Lower leg skin (tissue), 4 donors: ENCODE results near the gene DPY19L3. TPM values are rescaled to one million over a fixed set of nuclear protein-coding genes. Genes with fewer than 3 reads are reported as not detected.

Experiments used
- DNase-seq, 2 donors: peaks; one replicate each; pipeline ENCODE4 v3.0.0-alpha.2; 2019; ENCODE audit warnings: low spot score in 2 of 2
- H3K4me3 ChIP-seq: fragments of 200-600 bp; sonication (generic); 2 replicates; pipeline ENCODE4 v1.5.1; 2017; ENCODE audit warnings: mild to moderate bottlenecking, low read depth; ENCODE audit not compliant: poor library complexity, severe bottlenecking
- POLR2A ChIP-seq, 2 donors: fragments of 450-650 bp; IDR thresholded peaks; one replicate each; pipeline ENCODE4 v1.6.1; 2016 to 2017; ENCODE audit warnings: antibody characterized with exemption in 2 of 2, mild to moderate bottlenecking in 1 of 2, moderate library complexity in 1 of 2
- WGBS, 2 donors: methylation state at CpG; one replicate each; pipeline ENCODE4 v1.1.5; 2018; 5-methylcytosine and 5-hydroxymethylcytosine counted together
- intact Hi-C: fragments of 100-400 bp; cut with DNase I; formaldehyde crosslinking; loops from one replicate; pipeline ENCODE4 v1.15.0; 2023; ENCODE audit warnings: low total_unique reads
- total RNA-seq, 4 donors: library from RNA; depleted of rRNA; stranded (reverse); fragments of >200 nt; gene quantifications; one replicate each; pipeline ENCODE4 v1.1.0, GENCODE V29; 2016
- TF ChIP-seq, protein P1 (sequence below), 3 donors: fragments of 450-650 bp; IDR thresholded peaks; one replicate each; pipeline ENCODE4 v1.5.1; 2016; ENCODE audit warnings: antibody characterized with exemption in 3 of 3, mild to moderate bottlenecking in 3 of 3, moderate library complexity in 2 of 3

The DPY19L3 gene
- total RNA-seq, 4 donors from 2014 or later, result 11.3 to 20.2 (median 13.6) TPM

DNA sequence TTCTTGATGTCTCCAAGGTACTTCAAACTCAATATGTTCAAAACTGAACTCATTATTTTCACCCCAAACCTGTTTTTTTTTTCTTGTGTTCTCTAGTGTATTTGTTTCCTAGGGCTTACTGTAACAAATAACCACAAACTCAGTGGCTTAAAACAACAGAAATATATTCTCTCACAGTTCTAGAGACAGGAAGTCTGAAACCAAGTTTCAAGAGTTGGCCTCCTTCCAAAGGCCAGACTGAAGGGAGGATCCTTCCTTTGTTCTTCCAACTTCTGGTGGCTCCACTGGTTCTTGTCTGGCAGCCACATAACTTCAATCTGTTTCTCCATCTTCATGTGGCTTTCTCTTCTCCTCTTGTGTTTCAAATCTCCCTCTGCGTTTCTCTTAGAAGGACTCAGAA is 113.5 kb downstream of the DPY19L3 start:
- intact Hi-C loops, result no loop called here
- H3K4me3 ChIP-seq, result no peak overlapping the region
- 0 to 19% methylated on average over 1 of the region's 1 CpG for WGBS, 2 donors
- no peak for DNase-seq
- TF ChIP-seq POLR2A (IDR thresholded peaks at IDR 0.05), result no peak
- TF ChIP-seq, protein P1, sequence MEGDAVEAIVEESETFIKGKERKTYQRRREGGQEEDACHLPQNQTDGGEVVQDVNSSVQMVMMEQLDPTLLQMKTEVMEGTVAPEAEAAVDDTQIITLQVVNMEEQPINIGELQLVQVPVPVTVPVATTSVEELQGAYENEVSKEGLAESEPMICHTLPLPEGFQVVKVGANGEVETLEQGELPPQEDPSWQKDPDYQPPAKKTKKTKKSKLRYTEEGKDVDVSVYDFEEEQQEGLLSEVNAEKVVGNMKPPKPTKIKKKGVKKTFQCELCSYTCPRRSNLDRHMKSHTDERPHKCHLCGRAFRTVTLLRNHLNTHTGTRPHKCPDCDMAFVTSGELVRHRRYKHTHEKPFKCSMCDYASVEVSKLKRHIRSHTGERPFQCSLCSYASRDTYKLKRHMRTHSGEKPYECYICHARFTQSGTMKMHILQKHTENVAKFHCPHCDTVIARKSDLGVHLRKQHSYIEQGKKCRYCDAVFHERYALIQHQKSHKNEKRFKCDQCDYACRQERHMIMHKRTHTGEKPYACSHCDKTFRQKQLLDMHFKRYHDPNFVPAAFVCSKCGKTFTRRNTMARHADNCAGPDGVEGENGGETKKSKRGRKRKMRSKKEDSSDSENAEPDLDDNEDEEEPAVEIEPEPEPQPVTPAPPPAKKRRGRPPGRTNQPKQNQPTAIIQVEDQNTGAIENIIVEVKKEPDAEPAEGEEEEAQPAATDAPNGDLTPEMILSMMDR (IDR thresholded peaks at IDR 0.05), result no peak

DNA sequence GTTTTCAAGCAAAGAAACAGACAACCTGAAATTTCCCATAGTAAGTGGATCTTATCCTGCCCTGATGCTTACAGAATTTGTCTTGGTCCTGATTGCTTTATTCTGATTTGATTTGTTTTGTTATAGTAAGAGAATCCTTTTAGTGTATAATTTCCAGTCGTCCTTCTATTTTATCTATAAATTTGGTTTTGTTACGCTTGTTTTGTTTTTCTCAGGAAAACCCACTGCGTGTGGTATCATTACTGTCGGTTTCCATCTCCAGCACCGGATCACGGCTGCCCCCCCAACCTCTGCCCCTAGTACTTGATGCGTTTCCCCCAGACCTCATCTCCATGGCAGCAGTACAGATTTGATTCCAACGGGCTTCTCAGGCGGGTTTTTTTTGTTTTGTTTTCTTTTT is 117.4 kb downstream of the DPY19L3 start:
- intact Hi-C loops, result no loop called here
- TF ChIP-seq, protein P1 (IDR thresholded peaks at IDR 0.05), result no peak
- no peak for TF ChIP-seq POLR2A (IDR thresholded peaks at IDR 0.05)
- 87 to 90% methylated on average over 9 of the region's 9 CpGs for WGBS, 2 donors
- no peak overlapping the region for H3K4me3 ChIP-seq
- DNase-seq, result no peak

DNA sequence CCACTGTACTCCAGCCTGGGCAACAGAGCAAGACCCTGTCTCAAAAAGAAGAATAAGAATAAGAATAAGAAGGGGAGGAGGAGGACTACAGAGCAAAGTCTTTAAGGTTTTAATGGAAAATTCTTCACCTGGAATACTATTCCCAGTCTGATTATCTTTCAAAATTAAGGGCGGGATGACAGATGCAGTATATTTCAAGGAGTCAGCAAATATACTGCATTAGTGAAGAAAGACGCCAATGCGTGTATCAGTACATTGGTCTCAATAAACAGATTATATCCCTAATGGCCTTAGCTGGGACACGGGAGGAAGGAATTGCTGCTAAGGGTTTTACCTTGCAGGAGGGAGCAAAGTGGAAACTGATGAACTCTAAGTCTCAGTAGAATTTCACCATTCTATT is 121.3 kb downstream of the DPY19L3 start:
- TF ChIP-seq POLR2A (IDR thresholded peaks at IDR 0.05), result no peak
- TF ChIP-seq, protein P1 (IDR thresholded peaks at IDR 0.05), result no peak
- intact Hi-C loops, result no loop called here
- H3K4me3 ChIP-seq, result no peak overlapping the region
- DNase-seq, result no peak
- 92 to 94% methylated on average over 4 of the region's 4 CpGs for WGBS, 2 donors

DNA sequence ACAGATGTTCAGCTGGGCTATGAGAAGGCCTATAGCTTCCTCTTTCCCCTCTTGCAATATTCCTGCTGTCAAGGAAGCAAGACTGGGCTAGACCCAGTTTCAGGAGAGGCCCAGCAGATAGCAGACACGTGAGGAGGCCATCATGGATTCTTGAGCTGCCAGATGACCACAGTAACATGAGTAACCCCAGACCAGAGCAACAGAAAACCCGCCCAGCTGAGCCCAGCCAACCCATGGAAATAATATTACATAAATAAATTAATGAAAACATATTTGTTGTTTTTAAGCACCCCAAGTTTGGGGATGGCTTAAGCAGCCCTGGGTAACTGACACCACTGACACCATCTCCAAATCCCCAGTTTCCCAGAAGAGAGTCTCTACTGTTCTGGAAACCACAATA is 125.2 kb downstream of the DPY19L3 start:
- 68 to 75% methylated on average over 2 of the region's 2 CpGs for WGBS, 2 donors
- no peak for TF ChIP-seq POLR2A (IDR thresholded peaks at IDR 0.05)
- TF ChIP-seq, protein P1 (IDR thresholded peaks at IDR 0.05), result no peak
- intact Hi-C loops, result no loop called here
- no peak overlapping the region for H3K4me3 ChIP-seq
- no peak for DNase-seq

DNA sequence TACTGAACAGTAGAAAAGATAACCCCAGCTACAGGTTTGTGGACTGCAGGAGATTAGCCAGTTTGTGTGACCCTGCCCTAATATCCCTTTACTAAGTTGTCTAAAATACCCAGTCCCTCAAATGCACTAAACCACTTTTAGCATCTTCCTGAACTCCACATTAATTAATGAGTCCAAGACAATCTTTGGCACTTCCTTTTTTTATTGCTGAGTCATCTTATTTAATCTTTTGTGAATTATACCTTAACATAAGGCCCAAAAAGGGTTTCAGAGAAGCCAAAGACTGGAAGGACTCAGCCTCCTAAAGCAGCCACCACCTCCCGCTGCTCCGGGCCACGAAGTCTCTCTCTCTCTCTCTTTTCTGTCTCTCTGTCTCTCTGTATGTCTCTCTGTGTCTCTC is 126.7 kb downstream of the DPY19L3 start:
- intact Hi-C loops, result no loop called here
- no peak for TF ChIP-seq POLR2A (IDR thresholded peaks at IDR 0.05)
- TF ChIP-seq, protein P1 (IDR thresholded peaks at IDR 0.05), result no peak
- H3K4me3 ChIP-seq, result no peak overlapping the region
- 85 to 91% methylated on average over 3 of the region's 3 CpGs for WGBS, 2 donors
- no peak for DNase-seq

Other genes starting within 250 kb of the DPY19L3 start
- gene ZNF507, start 60.2 kb upstream of the DPY19L3 start, total RNA-seq, result 10 to 100 TPM in 3 of 4 donors, 1 to 10 TPM in 1; 9.5 to 15.1 (median 13.1) TPM
- gene PDCD5, start 175.4 kb downstream of the DPY19L3 start, total RNA-seq, result 10 to 100 TPM; 56.4 to 88.2 (median 63.7) TPM